Measurements from ENCODE around the gene SOX9. TPM values are rescaled to one million over a fixed set of nuclear protein-coding genes. Genes with fewer than 3 reads are reported as not detected.

SOX9 gene
- total RNA-seq, 4 donors from 2014 or later, result 0.31 to 1.0 (median 0.56) TPM

DNA sequence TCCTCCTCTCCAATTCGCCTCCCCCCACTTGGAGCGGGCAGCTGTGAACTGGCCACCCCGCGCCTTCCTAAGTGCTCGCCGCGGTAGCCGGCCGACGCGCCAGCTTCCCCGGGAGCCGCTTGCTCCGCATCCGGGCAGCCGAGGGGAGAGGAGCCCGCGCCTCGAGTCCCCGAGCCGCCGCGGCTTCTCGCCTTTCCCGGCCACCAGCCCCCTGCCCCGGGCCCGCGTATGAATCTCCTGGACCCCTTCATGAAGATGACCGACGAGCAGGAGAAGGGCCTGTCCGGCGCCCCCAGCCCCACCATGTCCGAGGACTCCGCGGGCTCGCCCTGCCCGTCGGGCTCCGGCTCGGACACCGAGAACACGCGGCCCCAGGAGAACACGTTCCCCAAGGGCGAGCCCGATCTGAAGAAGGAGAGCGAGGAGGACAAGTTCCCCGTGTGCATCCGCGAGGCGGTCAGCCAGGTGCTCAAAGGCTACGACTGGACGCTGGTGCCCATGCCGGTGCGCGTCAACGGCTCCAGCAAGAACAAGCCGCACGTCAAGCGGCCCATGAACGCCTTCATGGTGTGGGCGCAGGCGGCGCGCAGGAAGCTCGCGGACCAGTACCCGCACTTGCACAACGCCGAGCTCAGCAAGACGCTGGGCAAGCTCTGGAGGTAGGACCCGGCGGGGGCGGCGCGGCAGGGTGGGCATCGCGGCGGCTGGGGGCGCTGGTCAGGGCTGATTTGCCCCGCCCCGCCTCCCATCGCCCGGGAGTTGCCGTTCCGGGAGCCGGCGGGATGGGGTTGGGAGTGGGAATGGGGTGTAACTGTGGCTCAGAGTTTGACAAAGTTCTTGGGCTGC, 567 bp downstream of the SOX9 start:
- H3K27ac ChIP-seq, result peak overlapping the region; percentile 88 to 91 (median 90)
- intact Hi-C loops (cut with DNase I; ENCODE audit: low total_unique reads), result no loop called here
- H3K4me3 ChIP-seq, result peak overlapping the region; percentile 70 to 76 (median 74)
- H3K4me1 ChIP-seq, result peaks cover 14 to 30% of the 10 kb centered on the region in 2 donors
- DNase-seq (peak; percentile 8 to 40), ATAC-seq (peak; percentile 37 to 45)
- H3K9me3 ChIP-seq, result no peaks in the 10 kb centered on the region
- TF ChIP-seq, protein P1, sequence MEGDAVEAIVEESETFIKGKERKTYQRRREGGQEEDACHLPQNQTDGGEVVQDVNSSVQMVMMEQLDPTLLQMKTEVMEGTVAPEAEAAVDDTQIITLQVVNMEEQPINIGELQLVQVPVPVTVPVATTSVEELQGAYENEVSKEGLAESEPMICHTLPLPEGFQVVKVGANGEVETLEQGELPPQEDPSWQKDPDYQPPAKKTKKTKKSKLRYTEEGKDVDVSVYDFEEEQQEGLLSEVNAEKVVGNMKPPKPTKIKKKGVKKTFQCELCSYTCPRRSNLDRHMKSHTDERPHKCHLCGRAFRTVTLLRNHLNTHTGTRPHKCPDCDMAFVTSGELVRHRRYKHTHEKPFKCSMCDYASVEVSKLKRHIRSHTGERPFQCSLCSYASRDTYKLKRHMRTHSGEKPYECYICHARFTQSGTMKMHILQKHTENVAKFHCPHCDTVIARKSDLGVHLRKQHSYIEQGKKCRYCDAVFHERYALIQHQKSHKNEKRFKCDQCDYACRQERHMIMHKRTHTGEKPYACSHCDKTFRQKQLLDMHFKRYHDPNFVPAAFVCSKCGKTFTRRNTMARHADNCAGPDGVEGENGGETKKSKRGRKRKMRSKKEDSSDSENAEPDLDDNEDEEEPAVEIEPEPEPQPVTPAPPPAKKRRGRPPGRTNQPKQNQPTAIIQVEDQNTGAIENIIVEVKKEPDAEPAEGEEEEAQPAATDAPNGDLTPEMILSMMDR (IDR thresholded peaks at IDR 0.05 in 4 of 5, conservative IDR thresholded peaks at IDR 0.05 in 1 of 5), result no peak
- peak in 1 of 2 donors; percentile 46 for TF ChIP-seq POLR2A (IDR thresholded peaks at IDR 0.05)
- H3K36me3 ChIP-seq, result no peaks in the 10 kb centered on the region
- in situ Hi-C loops (cut with MboI; ENCODE audit: low sequenced_read_pairs in 4 of 4), result no loop called here
- H3K27me3 ChIP-seq, result peaks cover 4 to 17% (median 9%) of the 10 kb centered on the region in 3 donors

DNA sequence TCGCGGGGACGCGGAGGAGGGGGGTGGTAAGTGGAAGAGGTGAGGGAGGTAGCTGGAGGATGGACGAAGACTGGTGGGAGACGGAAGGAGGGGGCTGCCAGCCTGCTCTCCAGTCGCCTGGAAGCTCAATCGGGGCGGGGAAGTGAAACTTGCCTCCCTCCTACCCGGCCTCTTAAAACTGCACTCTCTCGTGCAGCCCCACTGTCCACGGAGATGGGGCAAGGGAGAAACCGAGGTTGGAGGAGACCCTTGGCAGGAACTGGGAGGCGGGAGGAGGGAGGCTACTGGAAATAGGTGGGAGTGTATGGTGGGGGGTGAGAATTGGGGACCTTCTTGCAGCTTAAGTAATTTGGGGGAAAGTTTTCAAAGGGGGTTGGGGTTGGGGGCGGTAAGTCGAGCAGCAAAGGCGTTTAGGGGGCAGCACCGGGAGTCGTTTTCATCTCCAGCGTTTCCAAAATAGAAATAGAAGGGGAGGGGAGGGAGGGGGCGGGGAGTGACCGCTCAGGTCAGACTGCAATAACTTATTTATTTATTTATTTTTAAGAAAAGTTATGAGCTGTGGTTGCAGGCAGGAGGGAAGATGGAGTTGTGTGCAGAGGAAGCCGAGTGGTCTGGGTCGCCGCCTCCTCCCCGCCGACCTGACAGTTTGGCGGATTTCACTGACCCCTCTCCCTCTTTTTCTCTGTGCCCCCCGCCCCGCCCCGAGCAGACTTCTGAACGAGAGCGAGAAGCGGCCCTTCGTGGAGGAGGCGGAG, 1.4 kb downstream of the SOX9 start:
- peak overlapping the region; percentile 88 to 91 (median 90) for H3K27ac ChIP-seq
- ATAC-seq (no peak), DNase-seq (no peak)
- peaks cover 14 to 30% of the 10 kb centered on the region in 2 donors for H3K4me1 ChIP-seq
- TF ChIP-seq, protein P1 (IDR thresholded peaks at IDR 0.05 in 4 of 5, conservative IDR thresholded peaks at IDR 0.05 in 1 of 5), result no peak
- no peak for TF ChIP-seq POLR2A (IDR thresholded peaks at IDR 0.05)
- intact Hi-C loops (cut with DNase I; ENCODE audit: low total_unique reads), result no loop called here
- H3K36me3 ChIP-seq, result no peaks in the 10 kb centered on the region
- H3K9me3 ChIP-seq, result no peaks in the 10 kb centered on the region
- H3K4me3 ChIP-seq, result peak overlapping the region; percentile 70 to 76 (median 74)
- H3K27me3 ChIP-seq, result peaks cover 4 to 10% (median 8%) of the 10 kb centered on the region in 3 donors
- in situ Hi-C loops (cut with MboI; ENCODE audit: low sequenced_read_pairs in 4 of 4), result no loop called here

DNA sequence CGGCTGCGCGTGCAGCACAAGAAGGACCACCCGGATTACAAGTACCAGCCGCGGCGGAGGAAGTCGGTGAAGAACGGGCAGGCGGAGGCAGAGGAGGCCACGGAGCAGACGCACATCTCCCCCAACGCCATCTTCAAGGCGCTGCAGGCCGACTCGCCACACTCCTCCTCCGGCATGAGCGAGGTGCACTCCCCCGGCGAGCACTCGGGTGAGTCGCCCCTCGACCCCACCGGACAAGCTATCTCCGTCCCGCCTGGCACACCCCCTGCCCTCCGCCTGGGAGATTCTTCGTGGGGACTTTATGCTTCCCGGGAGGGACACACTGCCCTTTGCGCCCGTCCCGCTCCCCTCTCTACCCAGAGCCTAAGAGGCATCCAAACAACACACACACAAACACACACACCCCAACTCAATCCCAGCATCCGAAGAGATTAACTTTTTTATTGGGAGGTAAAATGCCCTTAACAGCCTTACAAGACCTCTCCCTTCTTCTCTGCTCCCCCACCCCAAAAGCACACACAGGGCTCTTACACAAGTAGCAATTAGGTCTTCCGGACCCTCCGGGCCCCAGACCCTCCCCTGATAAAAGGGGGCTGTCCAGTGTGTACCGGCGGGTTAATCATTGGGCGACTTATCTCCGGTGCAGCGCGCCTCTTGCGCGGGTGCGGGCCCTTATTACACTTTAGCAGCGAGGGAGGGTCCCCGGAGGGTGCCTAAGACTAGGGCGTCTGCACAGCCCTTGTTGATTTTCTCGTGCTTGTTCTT, 2.1 kb downstream of the SOX9 start:
- TF ChIP-seq, protein P1 (IDR thresholded peaks at IDR 0.05 in 4 of 5, conservative IDR thresholded peaks at IDR 0.05 in 1 of 5), result no peak
- no peak for TF ChIP-seq POLR2A (IDR thresholded peaks at IDR 0.05)
- no peaks in the 10 kb centered on the region for H3K36me3 ChIP-seq
- H3K27ac ChIP-seq, result peak overlapping the region in 2 of 4 donors; percentile 0 to 89
- in situ Hi-C loops (cut with MboI; ENCODE audit: low sequenced_read_pairs in 4 of 4) (no loop called here), intact Hi-C loops (cut with DNase I; ENCODE audit: low total_unique reads) (no loop called here)
- ATAC-seq (no peak), DNase-seq (no peak)
- H3K27me3 ChIP-seq, result peaks cover under 1 to 6% (median 4%) of the 10 kb centered on the region in 3 donors
- no peaks in the 10 kb centered on the region for H3K9me3 ChIP-seq
- peak overlapping the region; percentile 70 to 76 (median 74) for H3K4me3 ChIP-seq
- peaks cover 14 to 27% of the 10 kb centered on the region in 2 donors for H3K4me1 ChIP-seq

DNA sequence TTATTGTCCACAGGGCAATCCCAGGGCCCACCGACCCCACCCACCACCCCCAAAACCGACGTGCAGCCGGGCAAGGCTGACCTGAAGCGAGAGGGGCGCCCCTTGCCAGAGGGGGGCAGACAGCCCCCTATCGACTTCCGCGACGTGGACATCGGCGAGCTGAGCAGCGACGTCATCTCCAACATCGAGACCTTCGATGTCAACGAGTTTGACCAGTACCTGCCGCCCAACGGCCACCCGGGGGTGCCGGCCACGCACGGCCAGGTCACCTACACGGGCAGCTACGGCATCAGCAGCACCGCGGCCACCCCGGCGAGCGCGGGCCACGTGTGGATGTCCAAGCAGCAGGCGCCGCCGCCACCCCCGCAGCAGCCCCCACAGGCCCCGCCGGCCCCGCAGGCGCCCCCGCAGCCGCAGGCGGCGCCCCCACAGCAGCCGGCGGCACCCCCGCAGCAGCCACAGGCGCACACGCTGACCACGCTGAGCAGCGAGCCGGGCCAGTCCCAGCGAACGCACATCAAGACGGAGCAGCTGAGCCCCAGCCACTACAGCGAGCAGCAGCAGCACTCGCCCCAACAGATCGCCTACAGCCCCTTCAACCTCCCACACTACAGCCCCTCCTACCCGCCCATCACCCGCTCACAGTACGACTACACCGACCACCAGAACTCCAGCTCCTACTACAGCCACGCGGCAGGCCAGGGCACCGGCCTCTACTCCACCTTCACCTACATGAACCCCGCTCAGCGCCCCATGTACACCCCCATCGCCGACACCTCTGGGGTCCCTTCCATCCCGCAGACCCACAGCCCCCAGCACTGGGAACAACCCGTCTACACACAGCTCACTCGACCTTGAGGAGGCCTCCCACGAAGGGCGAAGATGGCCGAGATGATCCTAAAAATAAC, 3.0 kb downstream of the SOX9 start:
- no peaks in the 10 kb centered on the region for H3K9me3 ChIP-seq
- peaks cover 0 to 6% (median 4%) of the 10 kb centered on the region in 3 donors for H3K27me3 ChIP-seq
- no peak for TF ChIP-seq POLR2A (IDR thresholded peaks at IDR 0.05)
- TF ChIP-seq, protein P1 (IDR thresholded peaks at IDR 0.05 in 4 of 5, conservative IDR thresholded peaks at IDR 0.05 in 1 of 5), result no peak
- no peaks in the 10 kb centered on the region for H3K36me3 ChIP-seq
- peak overlapping the region in 1 of 4 donors; percentile 75 for H3K4me3 ChIP-seq
- ATAC-seq (no peak), DNase-seq (no peak)
- H3K27ac ChIP-seq, result no peak overlapping the region
- in situ Hi-C loops (cut with MboI; ENCODE audit: low sequenced_read_pairs in 4 of 4) (no loop called here), intact Hi-C loops (cut with DNase I; ENCODE audit: low total_unique reads) (no loop called here)
- H3K4me1 ChIP-seq, result peaks cover 10 to 22% of the 10 kb centered on the region in 2 donors
